Measurements from ENCODE around the gene MAST3.

GRCh38 chr19:18160493-18160970 is 63.0 kb downstream of the MAST3 start:
- TF ChIP-seq CTCF (IDR thresholded peaks at IDR 0.05; ENCODE audit: low read depth, low read length) (no peak), EZH2phosphoT487 (IDR thresholded peaks at IDR 0.05; ENCODE audit: low read depth) (no peak)
